Ovary (tissue), 3 donors: Measurements from ENCODE around the gene ADI1.

ENCODE experiments used
- CTCF ChIP-seq, 3 donors: fragments of 450-650 bp in 2 of 3; fragments of 200-600 bp in 1 of 3; IDR thresholded peaks; one replicate each; pipeline versions ENCODE4 v1.5.1 to v1.8.0; 2016 to 2022; ENCODE audit warnings: antibody characterized with exemption in 3 of 3, mild to moderate bottlenecking in 1 of 3
- POLR2A ChIP-seq: fragments of 450-650 bp; IDR thresholded peaks from one replicate; pipeline ENCODE4 v1.6.1; 2017; ENCODE audit warnings: antibody characterized with exemption, mild to moderate bottlenecking, moderate library complexity
- donor health status: DM: no; HTN: no; CAD: no.

GRCh38 chr2:3479430-3480320 is 39.7 kb downstream of the ADI1 start:
- TF ChIP-seq CTCF (IDR thresholded peaks at IDR 0.05) (no peak), POLR2A (no peak)
